Measurements from ENCODE around the gene GDPD3. TPM values are rescaled to one million over a fixed set of nuclear protein-coding genes. Genes with fewer than 3 reads are reported as not detected.

GDPD3 gene
- total RNA-seq, 1 donor from 2014 or later: 6.9 TPM

- H3K4me3 ChIP-seq: peak within 1 kb of the TSS; percentile 94
- DNase-seq (ENCODE audit: extremely low spot score in 2 of 2): no peak
- H3K27ac ChIP-seq: peak within 1 kb of the TSS; percentile 100
- intact Hi-C loops (cut with DNase I): no loop called here
- peaks cover 38% of the 10 kb centered on the region for H3K4me1 ChIP-seq
- peaks cover 0 to 18% of the 10 kb centered on the region in 2 donors for H3K36me3 ChIP-seq
- no peaks in the 10 kb centered on the region for H3K9me3 ChIP-seq
- H3K27me3 ChIP-seq: no peaks in the 10 kb centered on the region
- TF ChIP-seq POLR2A (IDR thresholded peaks at IDR 0.05): peak; percentile 20 to 54
- TF ChIP-seq CTCF (IDR thresholded peaks at IDR 0.05): no peak
- peak in 1 of 2 donors; percentile 61 for TF ChIP-seq POLR2AphosphoS5 (IDR thresholded peaks at IDR 0.05; ENCODE audit: insufficient read depth in 1 of 2, low read depth in 1 of 2)
Observed at GRCh38 chr16:30096105-30096861, 17.1 kb downstream of the GDPD3 start, which contains the start of gene YPEL3. Gene YPEL3 (minus strand): TSS chr16:30096213. CDS start chr16:30095482, 731 bp downstream.

GRCh38 chr16:30095166-30096078, 17.9 kb downstream of the GDPD3 start:
- peak overlapping the region; percentile 100 for H3K27ac ChIP-seq
- H3K27me3 ChIP-seq: no peaks in the 10 kb centered on the region
- peak overlapping the region; percentile 94 for H3K4me3 ChIP-seq
- no peaks in the 10 kb centered on the region for H3K9me3 ChIP-seq
- DNase-seq (ENCODE audit: extremely low spot score in 2 of 2): no peak
- intact Hi-C loops (cut with DNase I): no loop called here
- peaks cover 47% of the 10 kb centered on the region for H3K4me1 ChIP-seq
- no peak for TF ChIP-seq CTCF (IDR thresholded peaks at IDR 0.05)
- peak in 1 of 2 donors; percentile 10 for TF ChIP-seq POLR2AphosphoS5 (IDR thresholded peaks at IDR 0.05; ENCODE audit: insufficient read depth in 1 of 2, low read depth in 1 of 2)
- TF ChIP-seq POLR2A (IDR thresholded peaks at IDR 0.05): no peak
- H3K36me3 ChIP-seq: peaks cover 0 to 18% of the 10 kb centered on the region in 2 donors

GRCh38 chr16:30094541-30095165, 18.7 kb downstream of the GDPD3 start:
- H3K36me3 ChIP-seq: peaks cover 0 to 18% of the 10 kb centered on the region in 2 donors
- peak overlapping the region; percentile 94 for H3K4me3 ChIP-seq
- no peak for DNase-seq (ENCODE audit: extremely low spot score in 2 of 2)
- peaks cover 48% of the 10 kb centered on the region for H3K4me1 ChIP-seq
- TF ChIP-seq POLR2A (IDR thresholded peaks at IDR 0.05): no peak
- no peaks in the 10 kb centered on the region for H3K27me3 ChIP-seq
- intact Hi-C loops (cut with DNase I): no loop called here
- no peaks in the 10 kb centered on the region for H3K9me3 ChIP-seq
- peak overlapping the region; percentile 100 for H3K27ac ChIP-seq

GRCh38 chr16:30092373-30093010, 20.8 kb downstream of the GDPD3 start:
- H3K4me1 ChIP-seq: peaks cover 48% of the 10 kb centered on the region
- no peak for DNase-seq (ENCODE audit: extremely low spot score in 2 of 2)

More at GRCh38 chr16:30092373-30093010, 20.8 kb downstream of the GDPD3 start:
- H3K4me3 ChIP-seq: peak overlapping the region; percentile 51 to 59
- H3K27ac ChIP-seq: peak overlapping the region; percentile 89
- no peaks in the 10 kb centered on the region for H3K9me3 ChIP-seq
- H3K36me3 ChIP-seq: peaks cover 0 to 18% of the 10 kb centered on the region in 2 donors
- TF ChIP-seq CTCF (IDR thresholded peaks at IDR 0.05): peak in 1 of 3 experiments; percentile 46
- TF ChIP-seq POLR2A (IDR thresholded peaks at IDR 0.05): no peak
- peak; percentile 30 to 34 for TF ChIP-seq POLR2AphosphoS5 (IDR thresholded peaks at IDR 0.05; ENCODE audit: insufficient read depth in 1 of 2, low read depth in 1 of 2)
- intact Hi-C loops (cut with DNase I): no loop called here
- H3K27me3 ChIP-seq: no peaks in the 10 kb centered on the region

Data from vagina (tissue), 2 donors.